Erythroblast (primary cell): Measurements from ENCODE around the gene PTDSS2.
A peak's percentile ranks its signal among the peaks of the same experiment; 100 is the strongest.
"Not testable (repeated sequence)": the region's sequence is repeated elsewhere in the genome, so short reads cannot be mapped to it uniquely, and the experiment has no call there.

Experiments used
- DNase-seq, 2 experiments: peaks; one replicate each; lab custom pipeline; 2025; lab: John Stamatoyannopoulos, UW
- GATA1 ChIP-seq: IDR thresholded peaks from 2 replicates; pipeline ENCODE4 v1.6.1; 2011; ENCODE audit warnings: low read depth, mild to moderate bottlenecking, control low read depth, low read length, moderate library complexity
- POLR2A ChIP-seq: IDR thresholded peaks from 2 replicates; pipeline ENCODE4 v1.6.1; 2011; ENCODE audit warnings: mild to moderate bottlenecking, low read length

The PTDSS2 gene

GRCh38 chr11:419248-420005 is 30.7 kb upstream of the PTDSS2 start:
- no peak for DNase-seq
- no peak for TF ChIP-seq GATA1
- TF ChIP-seq POLR2A: no peak

- TF ChIP-seq POLR2A (no peak), GATA1 (no peak)
- no peak for DNase-seq
These were observed 29.8 kb upstream of the PTDSS2 start for GRCh38 chr11:420054-420910.

- DNase-seq: no peak
- TF ChIP-seq GATA1: no peak
- no peak for TF ChIP-seq POLR2A
These were observed 29.2 kb upstream of the PTDSS2 start for GRCh38 chr11:420911-421321.

GRCh38 chr11:422249-422656 is 27.8 kb upstream of the PTDSS2 start:
- DNase-seq: peak in 1 of 2 experiments; percentile 67
- no peak for TF ChIP-seq GATA1
- TF ChIP-seq POLR2A: no peak

GRCh38 chr11:424232-424631 is 25.8 kb upstream of the PTDSS2 start:
- TF ChIP-seq GATA1 (no peak), POLR2A (no peak)
- no peak for DNase-seq

GRCh38 chr11:424766-425165 is 25.3 kb upstream of the PTDSS2 start:
- DNase-seq: not testable (repeated sequence)

GRCh38 chr11:425301-425700 is 24.8 kb upstream of the PTDSS2 start:
- TF ChIP-seq GATA1 (no peak), POLR2A (no peak)
- DNase-seq: no peak

GRCh38 chr11:426851-427250 is 23.2 kb upstream of the PTDSS2 start:
- TF ChIP-seq POLR2A (no peak), GATA1 (no peak)
- DNase-seq: no peak

GRCh38 chr11:428295-428694 is 21.8 kb upstream of the PTDSS2 start:
- no peak for DNase-seq
- TF ChIP-seq GATA1 (no peak), POLR2A (no peak)

GRCh38 chr11:429391-429790 is 20.7 kb upstream of the PTDSS2 start:
- DNase-seq: no peak

GRCh38 chr11:429931-430456 is 20.1 kb upstream of the PTDSS2 start:
- TF ChIP-seq POLR2A (no peak), GATA1 (no peak)
- DNase-seq: no peak

More at GRCh38 chr11:429391-429790, 20.7 kb upstream of the PTDSS2 start:
- TF ChIP-seq POLR2A: no peak
- no peak for TF ChIP-seq GATA1

GRCh38 chr11:431921-432320 is 18.2 kb upstream of the PTDSS2 start:
- no peak for TF ChIP-seq GATA1
- TF ChIP-seq POLR2A: no peak
- DNase-seq: no peak

- DNase-seq: no peak
- TF ChIP-seq POLR2A (no peak), GATA1 (no peak)
These were observed 17.5 kb upstream of the PTDSS2 start for GRCh38 chr11:432501-433100.

- TF ChIP-seq GATA1 (no peak), POLR2A (no peak)
- no peak for DNase-seq
These were observed 17.0 kb upstream of the PTDSS2 start for GRCh38 chr11:433111-433510.
